PC-9 (cell line): ENCODE data around the gene BCL2L15.

ENCODE experiments used
- EZH2 ChIP-seq: fragments of 200-600 bp; sonication (generic); IDR thresholded peaks from 2 replicates; pipeline ENCODE4 v1.8.0; 2017; ENCODE audit warnings: antibody characterized with exemption, low read depth
- TF ChIP-seq, protein P1 (sequence below): fragments of 200-600 bp; sonication (generic); conservative IDR thresholded peaks from 2 replicates; pipeline ENCODE4 v1.6.1; 2017; ENCODE audit warnings: mixed run types, antibody characterized with exemption, mild to moderate bottlenecking, moderate library complexity

DNA sequence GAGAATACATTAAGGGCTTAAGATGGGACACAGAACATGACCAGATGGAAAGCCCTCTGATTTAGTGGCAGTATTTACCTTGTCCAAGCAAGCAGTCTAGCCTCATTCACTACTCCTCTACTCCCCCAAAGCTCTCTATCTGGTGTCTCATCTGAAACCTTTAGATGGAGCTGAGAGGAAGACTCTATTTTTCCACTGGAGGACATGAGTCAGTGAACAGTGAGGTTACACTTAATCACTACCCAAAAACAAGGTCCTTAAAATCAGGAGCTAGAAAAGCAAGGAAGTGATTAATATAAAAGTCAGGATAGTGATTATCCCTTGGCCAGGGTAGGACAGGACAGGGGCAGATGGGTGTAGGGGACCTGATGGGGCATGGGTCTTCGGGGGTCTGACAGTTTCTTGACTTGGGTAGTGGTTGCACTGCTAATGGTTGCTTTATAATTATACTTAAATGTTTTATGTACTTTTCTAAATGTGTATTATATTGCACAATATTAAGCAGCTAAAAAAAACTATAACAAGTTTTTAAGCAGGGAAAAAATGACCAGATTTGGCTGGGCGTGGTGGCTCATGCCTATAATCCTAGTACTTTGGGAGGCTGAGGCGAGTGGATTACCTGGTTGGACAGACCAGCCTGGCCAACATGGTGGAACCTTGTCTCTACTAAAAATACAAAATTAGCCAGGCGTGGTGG is 18.8 kb downstream of the BCL2L15 start:
- TF ChIP-seq, protein P1, sequence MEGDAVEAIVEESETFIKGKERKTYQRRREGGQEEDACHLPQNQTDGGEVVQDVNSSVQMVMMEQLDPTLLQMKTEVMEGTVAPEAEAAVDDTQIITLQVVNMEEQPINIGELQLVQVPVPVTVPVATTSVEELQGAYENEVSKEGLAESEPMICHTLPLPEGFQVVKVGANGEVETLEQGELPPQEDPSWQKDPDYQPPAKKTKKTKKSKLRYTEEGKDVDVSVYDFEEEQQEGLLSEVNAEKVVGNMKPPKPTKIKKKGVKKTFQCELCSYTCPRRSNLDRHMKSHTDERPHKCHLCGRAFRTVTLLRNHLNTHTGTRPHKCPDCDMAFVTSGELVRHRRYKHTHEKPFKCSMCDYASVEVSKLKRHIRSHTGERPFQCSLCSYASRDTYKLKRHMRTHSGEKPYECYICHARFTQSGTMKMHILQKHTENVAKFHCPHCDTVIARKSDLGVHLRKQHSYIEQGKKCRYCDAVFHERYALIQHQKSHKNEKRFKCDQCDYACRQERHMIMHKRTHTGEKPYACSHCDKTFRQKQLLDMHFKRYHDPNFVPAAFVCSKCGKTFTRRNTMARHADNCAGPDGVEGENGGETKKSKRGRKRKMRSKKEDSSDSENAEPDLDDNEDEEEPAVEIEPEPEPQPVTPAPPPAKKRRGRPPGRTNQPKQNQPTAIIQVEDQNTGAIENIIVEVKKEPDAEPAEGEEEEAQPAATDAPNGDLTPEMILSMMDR: no peak
- no peak for TF ChIP-seq EZH2
